Measurements from ENCODE around the gene ALAS1. TPM values are rescaled to one million over a fixed set of nuclear protein-coding genes. Genes with fewer than 3 reads are reported as not detected.

Gene ALAS1
- total and polyA plus RNA-seq, 2 donors (not counting 1 experiment from before 2014, with no cell fraction given), result 26.1 to 30.2 TPM

- WGBS (ENCODE audit: insufficient coverage), result 98% methylated on average over 6 of the region's 9 CpGs
- H3K9ac ChIP-seq (ENCODE audit: low read length), result no peak overlapping the region
- ChIA-PET POLR2A (no interaction called here), CTCF (no interaction called here)
- Mint-ChIP-seq H3K4me1 (peaks cover 6% of the 10 kb centered on the region), H3K9me3 (ENCODE audit: insufficient read depth) (no peaks in the 10 kb centered on the region), H3K27ac (no peak overlapping the region), H3K27me3 (no peaks in the 10 kb centered on the region), H3K4me3 (no peak overlapping the region)
- no peak for ATAC-seq (ENCODE audit: low read depth)
- DNase-seq, result no peak
- no peak overlapping the region for H3K27ac ChIP-seq (ENCODE audit: low read length in 2 of 2)
- H3K79me2 ChIP-seq (ENCODE audit: control insufficient read depth, insufficient read depth, low read length), result no peaks in the 10 kb centered on the region
- no peak overlapping the region for H3K4me2 ChIP-seq (replicated peaks; ENCODE audit: low read depth, low read length, poor library complexity, severe bottlenecking)
- no peaks in the 10 kb centered on the region for H3K27me3 ChIP-seq (replicated peaks in 1 of 4; ENCODE audit: control extremely low read depth in 1 of 4, control insufficient read depth in 3 of 4, insufficient read depth in 4 of 4, low read length in 3 of 4)
- no peak for TF ChIP-seq CTCF (IDR thresholded peaks at IDR 0.05)
- no peak for TF ChIP-seq EZH2 (IDR thresholded peaks at IDR 0.05; ENCODE audit: borderline replicate concordance, insufficient read depth, low read depth, low read length, poor library complexity, severe bottlenecking)
- H4K20me1 ChIP-seq (ENCODE audit: control insufficient read depth, insufficient read depth, low read length, poor library complexity, severe bottlenecking), result no peaks in the 10 kb centered on the region
- H3K9me3 ChIP-seq (ENCODE audit: control extremely low read depth in 1 of 3, control insufficient read depth in 2 of 3, insufficient read depth in 1 of 3, low read length in 2 of 3), result no peaks in the 10 kb centered on the region
- H3K4me3 ChIP-seq (ENCODE audit: control extremely low read depth in 1 of 5, extremely low read depth in 1 of 5, insufficient read depth in 1 of 5, low read depth in 2 of 5, low read length in 4 of 5), result no peak overlapping the region
- intact Hi-C loops (cut with micrococcal nuclease), result no loop called here
- H2AFZ ChIP-seq (ENCODE audit: insufficient read depth, low read depth, low read length, poor library complexity, severe bottlenecking), result no peak overlapping the region
- peaks cover 0 to 6% of the 10 kb centered on the region in 2 donors for H3K4me1 ChIP-seq (ENCODE audit: control insufficient read depth in 2 of 2, insufficient read depth in 2 of 2, low read length in 2 of 2)
- no peaks in the 10 kb centered on the region for H3K36me3 ChIP-seq (replicated peaks in 1 of 2; ENCODE audit: control extremely low read depth in 1 of 2, control insufficient read depth in 1 of 2, extremely low read depth in 1 of 2, insufficient read depth in 2 of 2, low read length in 1 of 2)
Measured at GRCh38 chr3:52190294-52191074, 7.5 kb upstream of the ALAS1 start.

DNA sequence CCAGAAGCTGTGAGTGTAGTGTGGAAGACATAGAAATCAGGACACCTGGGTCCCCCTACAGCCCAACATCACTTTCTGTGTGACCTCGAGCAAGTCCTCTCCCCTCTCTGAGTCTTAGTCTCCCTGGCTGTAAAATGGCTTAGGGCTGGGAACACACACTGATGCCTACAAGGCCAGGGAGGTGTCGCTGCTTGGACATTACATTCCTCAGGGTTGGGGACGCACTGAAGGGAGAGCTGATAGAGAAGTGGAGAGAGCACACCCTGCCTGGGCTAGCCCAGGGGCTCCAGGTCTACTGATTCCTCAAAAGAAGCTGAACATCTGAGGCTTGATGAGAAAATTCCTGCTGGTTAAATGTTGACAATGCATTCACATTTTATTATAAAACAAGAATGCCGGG is 6.3 kb upstream of the ALAS1 start:
- Histone ChIP-seq H3K27me3 (replicated peaks in 1 of 4; ENCODE audit: control extremely low read depth in 1 of 4, control insufficient read depth in 3 of 4, insufficient read depth in 4 of 4, low read length in 3 of 4) (no peaks in the 10 kb centered on the region), H2AFZ (ENCODE audit: insufficient read depth, low read depth, low read length, poor library complexity, severe bottlenecking) (no peak overlapping the region), H3K79me2 (ENCODE audit: control insufficient read depth, insufficient read depth, low read length) (no peaks in the 10 kb centered on the region), H3K27ac (ENCODE audit: low read length in 2 of 2) (no peak overlapping the region), H3K9ac (ENCODE audit: low read length) (no peak overlapping the region), H4K20me1 (ENCODE audit: control insufficient read depth, insufficient read depth, low read length, poor library complexity, severe bottlenecking) (no peaks in the 10 kb centered on the region), H3K4me3 (ENCODE audit: control extremely low read depth in 1 of 5, extremely low read depth in 1 of 5, insufficient read depth in 1 of 5, low read depth in 2 of 5, low read length in 4 of 5) (no peak overlapping the region), H3K36me3 (replicated peaks in 1 of 2; ENCODE audit: control extremely low read depth in 1 of 2, control insufficient read depth in 1 of 2, extremely low read depth in 1 of 2, insufficient read depth in 2 of 2, low read length in 1 of 2) (no peaks in the 10 kb centered on the region), H3K9me3 (ENCODE audit: control extremely low read depth in 1 of 3, control insufficient read depth in 2 of 3, insufficient read depth in 1 of 3, low read length in 2 of 3) (no peaks in the 10 kb centered on the region), H3K4me1 (ENCODE audit: control insufficient read depth in 2 of 2, insufficient read depth in 2 of 2, low read length in 2 of 2) (peaks cover 0 to 6% of the 10 kb centered on the region in 2 donors), H3K4me2 (replicated peaks; ENCODE audit: low read depth, low read length, poor library complexity, severe bottlenecking) (no peak overlapping the region)
- H3K9me3 Mint-ChIP-seq (ENCODE audit: insufficient read depth), result no peaks in the 10 kb centered on the region
- peaks cover 8% of the 10 kb centered on the region for H3K4me1 Mint-ChIP-seq
- no peak for TF ChIP-seq EZH2 (IDR thresholded peaks at IDR 0.05; ENCODE audit: borderline replicate concordance, insufficient read depth, low read depth, low read length, poor library complexity, severe bottlenecking)
- no peak for TF ChIP-seq CTCF (IDR thresholded peaks at IDR 0.05)
- intact Hi-C loops (cut with micrococcal nuclease), result no loop called here
- H3K27ac Mint-ChIP-seq, result no peak overlapping the region
- no peak for DNase-seq
- no peak for ATAC-seq (ENCODE audit: low read depth)
- H3K27me3 Mint-ChIP-seq, result no peaks in the 10 kb centered on the region
- CTCF ChIA-PET, result interaction anchor here (1.2 kb wide), 1 partner anchor 148 kb away, joined by 3 read pairs; no protein-coding TSS in a partner anchor
- POLR2A ChIA-PET, result no interaction called here
- no peak overlapping the region for H3K4me3 Mint-ChIP-seq
- 93% methylated on average over 2 of the region's 4 CpGs for whole genome bisulfite sequencing (ENCODE audit: insufficient coverage)

Data from B cell (primary cell).